Cardiac septum (tissue), 1 donor: ENCODE results near the gene SLC6A15. TPM values are rescaled to one million over a fixed set of nuclear protein-coding genes. Genes with fewer than 3 reads are reported as not detected.

ENCODE experiments used
- DNase-seq: peaks from one replicate; pipeline ENCODE4 v3.0.0-alpha.2; 2020; ENCODE audit warnings: low spot score
- intact Hi-C: fragments of 100-400 bp; cut with DNase I; formaldehyde crosslinking; loops from one replicate; pipeline ENCODE4 v1.14.0; 2022
- total RNA-seq: library from RNA; stranded (reverse); fragmentation: NEBNext Ultra II Directional; extraction: Animal tissue kit (Norgen Biotek cat#: 25700); gene quantifications from one replicate; pipeline ENCODE4 v1.2.1, GENCODE V29; 2021
- donor health status: DM: no; HTN: no; CAD: no.

SLC6A15 gene
- total RNA-seq, 1 donor from 2014 or later: not detected

DNA sequence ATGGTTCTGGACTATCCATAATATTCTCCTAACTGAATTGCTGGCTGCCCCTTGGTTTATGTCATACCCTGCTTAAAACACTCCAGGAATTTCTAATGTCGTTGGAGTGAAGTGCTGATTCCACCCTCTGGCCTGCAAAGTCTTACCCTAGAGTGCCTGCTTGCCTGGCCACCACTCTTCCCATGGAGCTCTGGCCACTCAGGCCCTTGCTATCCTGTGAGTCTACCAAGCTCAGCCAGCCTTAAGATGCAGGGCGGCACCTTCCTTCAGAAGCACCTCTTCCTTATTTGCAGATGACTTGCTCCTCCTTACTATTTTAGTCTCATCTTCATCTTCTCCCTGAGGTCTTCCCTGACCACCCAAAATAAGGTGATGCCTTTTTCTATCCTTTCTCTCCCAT is 35.3 kb downstream of the SLC6A15 start:
- intact Hi-C loops: no loop called here
- DNase-seq: no peak

DNA sequence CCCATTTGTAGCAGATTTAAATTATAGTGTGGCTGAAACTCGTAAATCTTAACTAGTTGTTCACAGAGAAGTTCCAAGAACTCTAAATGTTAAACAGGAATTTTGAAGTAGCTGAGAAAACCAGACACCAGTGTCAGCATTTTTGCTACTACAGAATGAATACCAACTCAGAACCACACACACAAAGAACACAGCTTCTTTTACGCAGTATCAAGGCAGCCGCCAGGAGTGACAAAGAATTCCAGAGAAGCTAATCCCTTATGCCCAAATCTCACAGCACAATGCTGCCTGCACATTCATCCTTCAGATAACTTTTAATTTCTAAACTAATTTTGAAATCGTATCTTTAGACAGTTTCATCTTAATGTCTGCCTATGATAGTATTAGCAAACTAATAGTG is 37.4 kb downstream of the SLC6A15 start:
- no peak for DNase-seq
- intact Hi-C loops: loop anchor here (2.0 kb wide), 1 partner anchor 154 kb away; no protein-coding TSS in a partner anchor

DNA sequence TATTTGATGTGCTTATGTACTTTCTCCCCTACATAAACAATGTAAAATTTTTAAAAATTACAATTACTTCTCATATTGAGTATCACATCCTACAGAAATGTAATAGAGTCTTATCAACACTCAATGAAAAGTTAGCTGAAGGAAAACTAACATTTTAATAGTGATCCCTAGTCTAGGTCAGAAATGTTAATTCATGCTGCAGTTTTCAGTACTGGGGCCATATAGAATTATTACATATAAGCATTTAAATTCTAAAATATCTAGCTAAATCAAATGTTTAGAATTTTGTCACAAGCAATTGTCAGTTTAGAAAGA is 37.8 kb downstream of the SLC6A15 start:
- DNase-seq: no peak
- intact Hi-C loops: loop anchor here (2.0 kb wide), 1 partner anchor 154 kb away; no protein-coding TSS in a partner anchor

GRCh38 chr12:84874125-84874824 is 38.3 kb downstream of the SLC6A15 start:
- intact Hi-C loops: loop anchor here (2.0 kb wide), 1 partner anchor 155 kb away; no protein-coding TSS in a partner anchor

GRCh38 chr12:84862186-84862585 is 50.4 kb downstream of the SLC6A15 start:
- no peak for DNase-seq
- intact Hi-C loops: no loop called here

More at GRCh38 chr12:84874125-84874824, 38.3 kb downstream of the SLC6A15 start:
- no peak for DNase-seq

GRCh38 chr12:84860718-84861117 is 51.9 kb downstream of the SLC6A15 start:
- DNase-seq: no peak
- intact Hi-C loops: no loop called here

DNA sequence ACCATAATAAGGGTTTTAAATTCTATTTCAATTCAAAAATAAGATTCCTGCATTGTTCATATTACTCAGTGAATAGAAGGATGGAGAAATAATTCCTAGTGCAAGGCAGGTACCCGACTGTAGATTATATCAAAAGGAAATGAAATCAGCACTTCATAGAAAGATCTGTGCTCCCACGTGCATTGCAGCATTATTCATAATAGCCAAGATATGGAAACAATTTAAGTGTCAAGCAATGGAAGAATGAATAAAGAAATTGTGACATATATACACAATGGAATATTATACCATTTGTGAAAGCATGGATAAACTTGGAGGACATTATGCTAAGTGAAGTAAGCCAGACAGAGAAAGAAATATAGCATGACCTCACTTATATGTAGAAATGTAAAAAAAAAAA is 53.8 kb downstream of the SLC6A15 start:
- no peak for DNase-seq
- intact Hi-C loops: no loop called here

DNA sequence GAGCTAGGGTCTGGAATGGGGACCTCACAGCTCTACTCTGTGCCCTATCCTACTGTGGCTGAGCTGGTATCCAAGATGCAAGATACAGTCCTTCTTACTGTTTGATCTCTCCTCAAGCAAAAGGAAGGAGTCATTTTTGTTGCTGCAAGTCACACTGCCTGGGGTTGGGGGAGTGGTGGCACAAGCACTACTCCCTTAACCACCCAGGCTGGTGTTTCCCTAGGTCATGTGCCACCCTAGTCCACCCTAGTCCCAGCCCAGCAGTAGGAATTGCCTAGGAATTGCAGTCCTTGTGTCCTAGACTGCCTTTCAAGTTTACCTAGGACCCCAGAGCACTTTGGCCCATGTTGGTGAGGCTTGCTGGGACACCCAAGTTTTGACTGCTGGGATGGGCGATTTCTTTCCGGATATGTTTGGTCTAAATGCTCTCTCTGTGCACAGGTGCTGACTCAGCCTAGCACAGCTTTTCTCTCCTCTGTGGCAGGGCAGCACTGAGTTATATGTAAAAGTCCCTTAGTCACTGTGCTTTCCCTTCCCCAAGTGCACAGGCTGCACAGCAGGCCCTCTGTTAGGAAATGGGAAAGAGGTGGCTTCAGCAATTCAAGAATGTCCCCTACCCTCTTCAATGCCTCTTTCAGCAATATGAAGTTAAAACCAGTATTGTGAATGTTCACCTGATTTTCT is 54.9 kb downstream of the SLC6A15 start:
- intact Hi-C loops: no loop called here
- no peak for DNase-seq

DNA sequence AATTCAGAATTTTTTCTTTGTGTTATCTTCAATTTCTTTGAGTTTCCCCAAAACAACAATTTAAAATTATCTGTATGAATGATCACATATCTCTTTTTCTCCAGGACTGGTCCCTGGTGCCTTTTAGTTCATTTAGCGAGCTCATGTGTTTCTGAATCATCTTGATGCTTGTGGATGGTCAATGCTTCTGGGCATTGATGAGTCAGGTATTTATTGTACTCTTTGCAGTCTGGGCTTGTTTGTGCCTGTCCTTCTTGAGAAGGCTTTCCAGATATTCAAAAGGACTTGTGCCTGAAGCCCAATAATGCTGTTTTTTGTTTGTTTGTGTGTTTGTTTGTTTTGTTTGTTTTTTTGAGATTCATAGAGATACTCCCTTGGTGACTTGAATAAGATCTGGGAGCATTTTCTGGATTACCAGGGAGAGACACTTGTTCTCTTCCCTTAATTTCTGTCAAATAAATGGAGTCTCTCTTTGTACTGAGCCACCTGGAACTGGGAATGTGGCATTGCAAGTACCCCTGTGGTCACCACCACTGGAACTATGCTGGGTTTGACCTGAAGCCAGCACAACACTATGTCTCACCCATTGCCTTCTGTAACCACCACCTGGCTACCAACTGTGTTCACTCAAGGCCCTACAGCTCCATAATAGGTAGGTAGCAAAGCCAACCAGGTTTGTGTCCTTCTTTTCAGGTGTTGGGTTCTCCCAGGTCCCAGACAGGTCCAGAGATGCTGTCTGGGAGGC is 56.3 kb downstream of the SLC6A15 start:
- intact Hi-C loops: no loop called here

GRCh38 chr12:84843593-84844144 is 68.9 kb downstream of the SLC6A15 start:
- no peak for DNase-seq

More for the DNA sequence above, 56.3 kb downstream of the SLC6A15 start:
- no peak for DNase-seq

GRCh38 chr12:84842406-84843013 is 70.1 kb downstream of the SLC6A15 start:
- no peak for DNase-seq
- intact Hi-C loops: no loop called here

More at GRCh38 chr12:84843593-84844144, 68.9 kb downstream of the SLC6A15 start:
- intact Hi-C loops: no loop called here

DNA sequence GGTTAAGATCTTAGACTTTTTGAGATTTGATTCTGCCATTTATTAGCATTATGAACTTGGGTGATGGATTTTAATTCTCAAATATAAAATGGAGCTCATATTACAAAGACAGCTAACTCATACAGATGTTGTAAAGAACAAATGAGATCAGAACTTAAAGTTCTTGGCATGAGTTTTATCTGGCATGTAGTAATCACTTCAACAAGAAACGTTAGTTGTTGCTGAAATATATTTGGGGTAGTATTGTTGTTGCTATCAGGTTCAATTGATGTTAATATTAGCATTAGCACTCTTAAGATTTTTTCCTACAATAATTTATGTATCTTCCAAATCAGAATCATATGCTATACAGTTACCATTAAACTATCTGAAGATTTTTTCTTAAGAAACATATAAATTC is 71.0 kb downstream of the SLC6A15 start:
- intact Hi-C loops: no loop called here

GRCh38 chr12:84840356-84840755 is 72.2 kb downstream of the SLC6A15 start:
- no peak for DNase-seq
- intact Hi-C loops: no loop called here

More for the DNA sequence above, 71.0 kb downstream of the SLC6A15 start:
- DNase-seq: no peak

DNA sequence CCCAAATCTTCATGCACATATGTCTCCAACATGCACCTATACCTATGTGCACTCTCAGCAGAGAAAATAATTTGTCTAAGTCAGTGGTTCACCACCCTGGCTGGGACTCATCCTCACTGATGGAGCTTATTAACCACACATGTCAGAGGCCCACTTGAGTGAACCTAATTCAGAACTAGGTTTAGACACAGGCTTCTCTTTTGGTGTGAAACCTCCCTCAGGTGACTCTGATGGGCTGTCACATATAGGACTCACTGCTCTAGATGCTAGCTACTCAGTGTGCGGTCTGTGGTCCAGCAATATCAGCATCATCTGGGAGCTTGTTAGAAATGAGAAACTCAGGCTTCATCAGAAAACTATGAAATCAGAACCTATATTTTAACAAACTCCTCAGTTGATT is 85.7 kb downstream of the SLC6A15 start:
- no peak for DNase-seq
- intact Hi-C loops: no loop called here

DNA sequence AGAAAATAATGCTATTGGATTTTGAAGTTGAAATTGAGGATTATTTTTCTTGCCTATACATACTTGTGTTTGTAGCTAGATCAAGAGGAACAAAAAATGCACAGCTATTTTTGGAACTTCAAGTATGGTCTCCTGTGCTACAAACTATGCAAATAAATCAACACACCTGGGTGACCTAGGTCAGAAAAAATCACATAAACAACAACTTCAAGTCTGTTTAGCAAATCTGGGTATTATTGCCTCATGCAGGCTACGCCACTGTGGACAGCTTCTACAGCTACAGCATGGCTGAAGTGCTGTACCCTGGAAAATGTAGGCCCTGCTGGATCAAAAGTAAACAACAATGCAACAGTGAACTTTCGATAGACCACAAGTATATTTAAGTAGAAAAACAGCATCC is 87.5 kb downstream of the SLC6A15 start:
- DNase-seq: no peak

GRCh38 chr12:84822525-84822924 is 90.1 kb downstream of the SLC6A15 start:
- intact Hi-C loops: no loop called here
- DNase-seq: no peak

More for the DNA sequence above, 87.5 kb downstream of the SLC6A15 start:
- intact Hi-C loops: no loop called here

DNA sequence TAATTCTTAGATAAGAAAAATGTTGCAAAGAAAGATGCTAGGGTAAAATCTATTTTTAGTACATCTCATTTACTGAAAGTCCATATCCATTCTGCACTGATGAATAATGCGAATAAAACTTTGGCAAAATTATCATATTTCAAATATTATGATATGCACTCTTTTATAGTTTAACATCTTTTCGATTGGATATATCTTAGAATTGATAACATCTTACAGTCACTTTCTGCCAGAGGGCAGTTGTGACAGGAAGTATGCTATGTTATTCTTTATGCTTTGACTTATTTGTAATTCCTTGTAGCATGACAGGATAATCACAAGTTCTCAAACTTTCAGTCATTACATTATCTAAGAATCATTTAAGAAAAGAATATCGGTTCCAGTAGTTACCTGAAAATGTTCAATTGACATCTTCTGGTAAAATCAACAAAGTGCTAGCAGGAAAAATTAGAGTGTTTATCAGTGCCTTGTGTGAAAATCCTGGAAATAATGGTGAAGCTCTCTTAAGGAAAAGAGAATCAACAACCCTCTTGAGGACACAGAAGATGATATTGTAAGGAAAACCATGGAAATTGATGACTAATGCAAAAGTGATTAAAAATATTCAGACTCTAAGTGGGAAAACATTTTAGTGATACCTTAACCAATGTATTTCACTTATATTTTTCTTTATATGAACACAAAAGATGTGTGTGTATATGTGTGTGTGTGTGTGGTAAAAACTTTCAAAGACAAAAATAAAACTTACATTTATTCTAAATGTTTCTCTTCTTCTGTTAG is 95.5 kb downstream of the SLC6A15 start:
- DNase-seq: no peak
- intact Hi-C loops: no loop called here

DNA sequence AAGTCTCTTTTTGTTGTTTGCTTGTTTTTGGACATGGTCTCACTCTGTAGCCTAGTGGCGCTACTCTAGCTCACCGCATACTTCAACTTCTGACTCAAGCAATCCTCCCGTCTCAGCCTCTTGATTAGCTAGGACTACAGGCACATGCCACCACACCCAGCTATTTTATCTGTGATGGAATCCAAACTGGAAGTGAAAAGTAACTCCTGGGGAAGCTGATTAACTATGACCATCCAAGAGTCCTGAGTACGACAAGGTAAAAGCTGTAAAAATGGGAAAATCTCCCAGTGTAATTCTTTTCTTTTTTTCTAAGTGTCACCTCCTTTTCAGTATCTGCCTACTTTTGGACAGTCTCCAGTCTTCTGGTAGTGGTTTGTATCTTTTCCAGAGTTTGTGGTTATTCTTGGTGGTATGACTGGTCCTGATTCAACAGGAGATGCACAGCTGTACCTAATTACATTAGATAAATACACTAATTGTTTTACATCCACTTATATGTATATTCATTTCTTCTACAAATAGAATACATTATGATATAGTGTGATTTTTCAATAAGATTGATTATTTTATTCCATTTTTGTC is 97.8 kb downstream of the SLC6A15 start:
- no peak for DNase-seq
- intact Hi-C loops: no loop called here
